NCI-H2227 treated with DMSO at 0.1 percent for 48 hours (cell line): ENCODE data around the gene RFC3.
"Not testable (repeated sequence)": the region's sequence is repeated elsewhere in the genome, so short reads cannot be mapped to it uniquely, and the experiment has no call there.

ENCODE experiments used
- DNase-seq: peaks from one replicate; lab custom pipeline; 2025; lab: John Stamatoyannopoulos, UW

Gene RFC3

GRCh38 chr13:33806470-33807248 is 11.3 kb upstream of the RFC3 start:
- DNase-seq = no peak

GRCh38 chr13:33812829-33813228 is 5.1 kb upstream of the RFC3 start:
- not testable (repeated sequence) for DNase-seq

GRCh38 chr13:33815011-33815550 is 2.9 kb upstream of the RFC3 start:
- DNase-seq = no peak

- no peak for DNase-seq
Measured at GRCh38 chr13:33816912-33817311, 1.0 kb upstream of the RFC3 start.

GRCh38 chr13:33817513-33817900 is 442 bp upstream of the RFC3 start:
- no peak for DNase-seq

GRCh38 chr13:33825083-33825482 is 7.1 kb downstream of the RFC3 start:
- no peak for DNase-seq

- DNase-seq = no peak
Measured at GRCh38 chr13:33827139-33827538, 9.2 kb downstream of the RFC3 start.

GRCh38 chr13:33828431-33829129 is 10.6 kb downstream of the RFC3 start:
- DNase-seq = no peak

- DNase-seq = no peak
Measured at GRCh38 chr13:33832872-33833271, 14.9 kb downstream of the RFC3 start.

- DNase-seq = no peak
Measured at GRCh38 chr13:33838647-33839046, 20.7 kb downstream of the RFC3 start.

- no peak for DNase-seq
Measured at GRCh38 chr13:33840402-33840801, 22.5 kb downstream of the RFC3 start.

- no peak for DNase-seq
Measured at GRCh38 chr13:33842207-33842606, 24.3 kb downstream of the RFC3 start.

GRCh38 chr13:33842986-33843385 is 25.0 kb downstream of the RFC3 start:
- DNase-seq = no peak

GRCh38 chr13:33845572-33846302 is 27.8 kb downstream of the RFC3 start:
- DNase-seq = no peak

GRCh38 chr13:33846303-33847062 is 28.5 kb downstream of the RFC3 start:
- DNase-seq = no peak

- DNase-seq = no peak
Measured at GRCh38 chr13:33849211-33849610, 31.3 kb downstream of the RFC3 start.

GRCh38 chr13:33855371-33855895 is 37.5 kb downstream of the RFC3 start:
- no peak for DNase-seq

- DNase-seq = no peak
Measured at GRCh38 chr13:33859691-33860303, 41.8 kb downstream of the RFC3 start.

- no peak for DNase-seq
Measured at GRCh38 chr13:33860526-33860925, 42.6 kb downstream of the RFC3 start.

- DNase-seq = no peak
Measured at GRCh38 chr13:33862016-33862415, 44.1 kb downstream of the RFC3 start.

- DNase-seq = no peak
Measured at GRCh38 chr13:33863188-33863789, 45.3 kb downstream of the RFC3 start.
